ENCODE results near the gene STAT5A. TPM values are rescaled to one million over a fixed set of nuclear protein-coding genes. Genes with fewer than 3 reads are reported as not detected.
A peak's percentile ranks its signal among the peaks of the same experiment; 100 is the strongest.

Gene STAT5A
- total RNA-seq, 4 donors from 2014 or later = 32.1 to 56.0 (median 45.6) TPM

DNA sequence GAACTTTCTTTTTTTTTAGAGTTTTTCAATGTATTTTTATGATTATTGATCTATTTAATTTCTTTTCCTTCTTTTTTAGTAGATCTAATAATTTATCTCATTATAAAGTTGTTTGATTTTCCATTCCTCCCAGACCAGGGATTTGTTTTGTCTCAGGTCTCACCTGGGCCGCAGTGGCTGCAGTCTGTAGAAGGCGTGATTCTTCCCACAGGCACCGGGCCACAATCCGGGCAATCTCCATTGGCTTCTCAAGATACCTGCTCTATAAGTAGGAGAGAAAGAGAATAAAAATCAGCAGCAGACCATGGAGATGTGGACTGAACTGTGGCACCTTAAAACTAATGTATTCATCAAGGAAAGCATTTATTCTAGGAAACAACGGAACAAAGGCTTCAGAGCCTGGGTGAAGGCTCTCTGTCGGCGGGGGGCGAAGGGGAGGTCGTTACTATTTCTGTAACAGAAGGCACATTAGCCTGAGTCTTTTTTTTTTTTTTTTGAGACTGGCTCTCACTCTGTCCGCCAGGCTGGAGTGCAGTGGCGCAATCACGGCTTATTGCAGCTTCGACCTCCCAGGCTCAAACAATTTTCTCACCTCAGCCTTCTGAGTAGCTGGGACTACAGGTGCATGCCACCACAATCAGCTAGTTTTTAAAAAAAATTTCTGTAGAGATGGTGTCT is 57.2 kb downstream of the STAT5A start:
- H3K4me1 ChIP-seq = peaks cover 29% of the 10 kb centered on the region
- no peaks in the 10 kb centered on the region for H3K9me3 ChIP-seq
- H3K27ac ChIP-seq = no peak overlapping the region
- peaks cover 53% of the 10 kb centered on the region for H3K36me3 ChIP-seq
- no peaks in the 10 kb centered on the region for H3K27me3 ChIP-seq
- 93% methylated on average over 13 of the region's 13 CpGs for WGBS
- no peak for TF ChIP-seq EP300 (IDR thresholded peaks at IDR 0.05)
- no peak for TF ChIP-seq POLR2A (IDR thresholded peaks at IDR 0.05)
- TF ChIP-seq POLR2AphosphoS5 (IDR thresholded peaks at IDR 0.05) = no peak
- TF ChIP-seq, protein P1, sequence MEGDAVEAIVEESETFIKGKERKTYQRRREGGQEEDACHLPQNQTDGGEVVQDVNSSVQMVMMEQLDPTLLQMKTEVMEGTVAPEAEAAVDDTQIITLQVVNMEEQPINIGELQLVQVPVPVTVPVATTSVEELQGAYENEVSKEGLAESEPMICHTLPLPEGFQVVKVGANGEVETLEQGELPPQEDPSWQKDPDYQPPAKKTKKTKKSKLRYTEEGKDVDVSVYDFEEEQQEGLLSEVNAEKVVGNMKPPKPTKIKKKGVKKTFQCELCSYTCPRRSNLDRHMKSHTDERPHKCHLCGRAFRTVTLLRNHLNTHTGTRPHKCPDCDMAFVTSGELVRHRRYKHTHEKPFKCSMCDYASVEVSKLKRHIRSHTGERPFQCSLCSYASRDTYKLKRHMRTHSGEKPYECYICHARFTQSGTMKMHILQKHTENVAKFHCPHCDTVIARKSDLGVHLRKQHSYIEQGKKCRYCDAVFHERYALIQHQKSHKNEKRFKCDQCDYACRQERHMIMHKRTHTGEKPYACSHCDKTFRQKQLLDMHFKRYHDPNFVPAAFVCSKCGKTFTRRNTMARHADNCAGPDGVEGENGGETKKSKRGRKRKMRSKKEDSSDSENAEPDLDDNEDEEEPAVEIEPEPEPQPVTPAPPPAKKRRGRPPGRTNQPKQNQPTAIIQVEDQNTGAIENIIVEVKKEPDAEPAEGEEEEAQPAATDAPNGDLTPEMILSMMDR (IDR thresholded peaks at IDR 0.05) = no peak
- DNase-seq (ENCODE audit: low spot score in 2 of 2) = no peak
- H3K4me3 ChIP-seq = no peak overlapping the region

- H3K4me3 ChIP-seq = no peak overlapping the region
- no peak overlapping the region for H3K27ac ChIP-seq
- H3K36me3 ChIP-seq = peaks cover 45% of the 10 kb centered on the region
- no peaks in the 10 kb centered on the region for H3K9me3 ChIP-seq
- TF ChIP-seq, protein P1 (IDR thresholded peaks at IDR 0.05) = no peak
- TF ChIP-seq EP300 (IDR thresholded peaks at IDR 0.05) (no peak), POLR2AphosphoS5 (IDR thresholded peaks at IDR 0.05) (no peak)
- H3K27me3 ChIP-seq = no peaks in the 10 kb centered on the region
- DNase-seq (ENCODE audit: low spot score in 2 of 2) = no peak
- WGBS = 85% methylated on average over 8 of the region's 8 CpGs
- H3K4me1 ChIP-seq = peaks cover 29% of the 10 kb centered on the region
Measured at GRCh38 chr17:42346481-42346880, 58.2 kb downstream of the STAT5A start.

DNA sequence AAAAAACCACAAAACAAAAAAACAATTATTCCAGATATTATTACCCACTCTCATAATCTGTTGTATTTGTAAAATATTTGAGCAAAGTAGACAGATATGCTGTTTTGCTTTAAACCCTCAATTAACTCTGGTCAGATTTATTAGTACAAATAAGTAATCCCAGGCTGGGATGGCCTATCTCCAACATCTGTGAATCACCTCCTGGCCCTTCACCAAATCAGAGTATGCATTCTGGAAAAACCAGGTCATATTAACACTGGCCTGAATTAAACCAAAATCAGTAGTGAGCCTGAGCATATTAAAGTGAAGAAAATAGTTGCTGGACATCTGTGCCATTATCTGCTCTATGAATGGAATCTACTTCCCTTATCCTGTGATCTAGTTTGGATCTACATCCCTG is 58.9 kb downstream of the STAT5A start:
- Histone ChIP-seq H3K27ac (peak overlapping the region; percentile 21), H3K36me3 (peaks cover 38% of the 10 kb centered on the region), H3K4me3 (no peak overlapping the region), H3K4me1 (peaks cover 29% of the 10 kb centered on the region), H3K27me3 (no peaks in the 10 kb centered on the region), H3K9me3 (no peaks in the 10 kb centered on the region)
- no peak for DNase-seq (ENCODE audit: low spot score in 2 of 2)
- TF ChIP-seq POLR2A (IDR thresholded peaks at IDR 0.05) (no peak), EP300 (IDR thresholded peaks at IDR 0.05) (no peak), POLR2AphosphoS5 (IDR thresholded peaks at IDR 0.05) (no peak)
- TF ChIP-seq, protein P1 (IDR thresholded peaks at IDR 0.05) = no peak

- WGBS = 75% methylated on average over 3 of the region's 3 CpGs
- H3K9me3 ChIP-seq = no peaks in the 10 kb centered on the region
- DNase-seq (ENCODE audit: low spot score in 2 of 2) = no peak
- peaks cover 29% of the 10 kb centered on the region for H3K4me1 ChIP-seq
- no peaks in the 10 kb centered on the region for H3K27me3 ChIP-seq
- H3K27ac ChIP-seq = peak overlapping the region; percentile 21
- no peak overlapping the region for H3K4me3 ChIP-seq
- TF ChIP-seq POLR2A (IDR thresholded peaks at IDR 0.05) (no peak), POLR2AphosphoS5 (IDR thresholded peaks at IDR 0.05) (no peak), EP300 (IDR thresholded peaks at IDR 0.05) (no peak)
- TF ChIP-seq, protein P1 (IDR thresholded peaks at IDR 0.05) = no peak
- peaks cover 34% of the 10 kb centered on the region for H3K36me3 ChIP-seq
Measured at GRCh38 chr17:42347606-42348005, 59.3 kb downstream of the STAT5A start.

DNA sequence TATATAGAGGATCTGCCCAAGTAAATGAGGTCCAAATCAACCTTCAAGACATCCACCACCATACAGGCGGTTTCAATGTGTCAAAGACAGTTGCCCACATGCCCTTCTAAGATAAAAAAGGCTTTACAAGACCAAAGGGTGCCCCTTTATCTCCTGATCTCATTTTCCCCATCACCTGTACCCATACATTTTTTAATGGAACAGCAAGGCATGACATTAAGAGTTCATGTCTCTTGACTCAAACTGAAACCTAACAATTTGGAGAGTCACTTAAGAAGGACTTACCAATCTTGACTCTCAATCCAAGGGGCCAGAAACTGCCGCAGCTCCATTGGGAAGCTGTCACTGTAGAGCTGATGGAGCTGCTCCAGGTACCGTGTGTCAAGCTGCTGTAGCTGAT is 59.8 kb downstream of the STAT5A start:
- peaks cover 29% of the 10 kb centered on the region for H3K4me1 ChIP-seq
- H3K36me3 ChIP-seq = peaks cover 33% of the 10 kb centered on the region

More for the DNA sequence above, 59.8 kb downstream of the STAT5A start:
- H3K9me3 ChIP-seq = no peaks in the 10 kb centered on the region
- no peaks in the 10 kb centered on the region for H3K27me3 ChIP-seq
- no peak overlapping the region for H3K27ac ChIP-seq
- 94% methylated on average over 3 of the region's 3 CpGs for WGBS
- DNase-seq (ENCODE audit: low spot score in 2 of 2) = no peak
- TF ChIP-seq, protein P1 (IDR thresholded peaks at IDR 0.05) = no peak
- TF ChIP-seq EP300 (IDR thresholded peaks at IDR 0.05) = no peak
- no peak overlapping the region for H3K4me3 ChIP-seq
